Kidney epithelial cell (primary cell): ENCODE measurements around the gene DAPK1. TPM values are rescaled to one million over a fixed set of nuclear protein-coding genes. Genes with fewer than 3 reads are reported as not detected.
A peak's percentile ranks its signal among the peaks of the same experiment; 100 is the strongest.

Source experiments
- DNase-seq: peaks from one replicate; pipeline ENCODE4 v3.0.0-alpha.2; 2010; ENCODE audit warnings: low read depth
- H3K27me3 ChIP-seq: 2 replicates; pipeline ENCODE4 v1.6.0; 2011; ENCODE audit warnings: low read length; ENCODE audit not compliant: control insufficient read depth, insufficient read depth
- H3K36me3 ChIP-seq: 2 replicates; pipeline ENCODE4 v1.5.1; 2011; ENCODE audit warnings: low read length; ENCODE audit not compliant: control insufficient read depth, insufficient read depth
- H3K4me3 ChIP-seq: 2 replicates; pipeline ENCODE4 v1.5.1; 2011; ENCODE audit warnings: low read depth, mild to moderate bottlenecking, control low read depth, low read length
- total RNA-seq: library from RNA; depleted of rRNA; stranded (reverse); fragments of >200 nt; gene quantifications from 2 replicates; pipeline ENCODE4 v1.2.3, GENCODE V29; 2015
- TF ChIP-seq, protein P1 (sequence below): IDR thresholded peaks from 2 replicates; pipeline ENCODE4 v1.5.1; 2011; ENCODE audit warnings: mild to moderate bottlenecking, moderate library complexity, low read length, control low read depth, inconsistent platforms; ENCODE audit not compliant: insufficient read depth, poor library complexity, severe bottlenecking

The DAPK1 gene
- total RNA-seq, 1 donor from 2014 or later = 23.5 TPM

DNA sequence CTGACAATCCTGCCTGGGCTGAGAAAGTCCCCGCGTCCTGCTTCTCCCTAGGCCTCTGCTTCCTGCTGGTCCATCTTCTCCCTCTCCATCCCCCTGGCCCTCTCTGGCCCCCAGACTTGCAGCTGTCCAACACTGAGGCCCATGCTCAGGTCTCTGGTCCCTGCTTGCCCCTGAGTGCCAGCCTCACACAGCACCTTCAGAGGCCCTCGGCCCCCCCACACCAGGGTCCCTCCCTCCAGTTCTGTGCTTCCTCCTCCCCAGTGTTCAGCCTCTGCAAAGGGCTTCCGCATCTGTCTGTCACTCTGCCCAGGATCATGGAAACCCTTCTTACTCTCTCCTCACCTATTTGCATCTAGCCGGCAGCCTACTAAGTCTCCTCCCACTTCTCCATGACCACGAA, 165.9 kb downstream of the DAPK1 start:
- TF ChIP-seq, protein P1, sequence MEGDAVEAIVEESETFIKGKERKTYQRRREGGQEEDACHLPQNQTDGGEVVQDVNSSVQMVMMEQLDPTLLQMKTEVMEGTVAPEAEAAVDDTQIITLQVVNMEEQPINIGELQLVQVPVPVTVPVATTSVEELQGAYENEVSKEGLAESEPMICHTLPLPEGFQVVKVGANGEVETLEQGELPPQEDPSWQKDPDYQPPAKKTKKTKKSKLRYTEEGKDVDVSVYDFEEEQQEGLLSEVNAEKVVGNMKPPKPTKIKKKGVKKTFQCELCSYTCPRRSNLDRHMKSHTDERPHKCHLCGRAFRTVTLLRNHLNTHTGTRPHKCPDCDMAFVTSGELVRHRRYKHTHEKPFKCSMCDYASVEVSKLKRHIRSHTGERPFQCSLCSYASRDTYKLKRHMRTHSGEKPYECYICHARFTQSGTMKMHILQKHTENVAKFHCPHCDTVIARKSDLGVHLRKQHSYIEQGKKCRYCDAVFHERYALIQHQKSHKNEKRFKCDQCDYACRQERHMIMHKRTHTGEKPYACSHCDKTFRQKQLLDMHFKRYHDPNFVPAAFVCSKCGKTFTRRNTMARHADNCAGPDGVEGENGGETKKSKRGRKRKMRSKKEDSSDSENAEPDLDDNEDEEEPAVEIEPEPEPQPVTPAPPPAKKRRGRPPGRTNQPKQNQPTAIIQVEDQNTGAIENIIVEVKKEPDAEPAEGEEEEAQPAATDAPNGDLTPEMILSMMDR = no peak
- Histone ChIP-seq H3K36me3 (peaks cover 2% of the 10 kb centered on the region), H3K27me3 (no peaks in the 10 kb centered on the region), H3K4me3 (no peak overlapping the region)
- no peak for DNase-seq

DNA sequence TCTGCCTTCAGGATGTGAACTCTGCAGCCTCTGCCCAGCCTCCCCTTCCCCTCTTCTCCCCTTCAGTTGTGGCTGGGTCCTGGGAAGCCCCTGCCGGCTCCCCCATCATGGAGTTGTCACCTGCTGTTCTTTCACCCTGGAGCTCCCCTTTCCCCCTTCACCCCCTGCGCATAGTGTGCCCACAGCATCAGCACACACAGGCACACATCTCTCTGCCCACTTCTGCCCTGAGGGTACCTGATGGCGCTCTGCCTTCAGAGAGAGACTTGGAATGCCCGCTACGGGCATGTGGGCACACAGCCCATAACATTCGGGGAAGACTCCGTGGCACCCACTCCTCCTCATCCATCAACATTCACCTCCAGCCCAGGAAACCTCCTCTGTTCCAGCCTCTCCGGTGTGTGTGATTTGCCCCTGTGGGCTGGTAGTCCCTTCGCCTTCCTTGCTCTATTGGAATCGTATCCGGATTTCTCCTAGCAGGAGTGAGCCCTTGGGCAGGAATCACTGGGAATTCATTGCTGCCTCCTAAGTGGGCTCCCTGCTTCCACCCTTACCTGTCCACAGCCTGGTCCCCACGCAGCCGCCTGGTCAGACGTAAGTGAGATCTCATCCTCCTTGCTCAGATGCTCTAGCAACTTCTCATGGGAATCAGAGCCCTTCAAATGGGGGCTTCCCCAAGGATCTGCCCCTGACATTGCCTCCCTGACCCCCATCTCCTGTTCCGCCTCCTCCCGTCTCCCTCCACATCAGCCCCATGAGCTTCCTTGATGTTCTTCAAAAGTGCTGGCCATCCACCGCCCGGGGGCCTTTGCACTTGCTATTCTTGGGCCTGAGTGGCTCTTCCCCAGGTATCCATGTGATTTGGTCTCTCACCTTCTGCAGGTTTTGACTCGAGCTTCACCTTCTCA, 166.7 kb downstream of the DAPK1 start:
- TF ChIP-seq, protein P1 = no peak
- H3K27me3 ChIP-seq = no peaks in the 10 kb centered on the region

DNA sequence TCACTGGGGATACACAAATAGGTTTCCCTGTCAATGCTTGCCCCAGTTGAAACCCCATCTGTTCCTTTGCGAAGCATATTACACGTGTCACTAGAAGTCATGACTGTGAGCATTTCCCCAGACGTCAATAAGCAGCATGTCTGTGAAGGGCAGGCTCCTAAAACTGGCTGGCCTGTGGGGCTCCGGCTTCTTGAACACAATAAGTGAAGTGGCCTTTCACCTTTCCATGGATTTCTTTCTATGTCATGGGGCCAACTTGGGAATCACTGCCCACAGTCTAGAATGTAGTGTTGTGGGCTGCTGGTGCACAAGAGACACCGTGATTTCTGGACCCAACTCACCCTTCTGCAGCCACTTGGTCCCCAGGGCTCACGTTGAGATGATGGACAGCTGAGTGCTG, 167.8 kb downstream of the DAPK1 start:
- Histone ChIP-seq H3K27me3 (no peaks in the 10 kb centered on the region), H3K36me3 (peaks cover 2% of the 10 kb centered on the region), H3K4me3 (no peak overlapping the region)
- TF ChIP-seq, protein P1 = no peak
- no peak for DNase-seq

More for the DNA sequence above, 166.7 kb downstream of the DAPK1 start:
- Histone ChIP-seq H3K4me3 (no peak overlapping the region), H3K36me3 (peaks cover 2% of the 10 kb centered on the region)
- no peak for DNase-seq

DNA sequence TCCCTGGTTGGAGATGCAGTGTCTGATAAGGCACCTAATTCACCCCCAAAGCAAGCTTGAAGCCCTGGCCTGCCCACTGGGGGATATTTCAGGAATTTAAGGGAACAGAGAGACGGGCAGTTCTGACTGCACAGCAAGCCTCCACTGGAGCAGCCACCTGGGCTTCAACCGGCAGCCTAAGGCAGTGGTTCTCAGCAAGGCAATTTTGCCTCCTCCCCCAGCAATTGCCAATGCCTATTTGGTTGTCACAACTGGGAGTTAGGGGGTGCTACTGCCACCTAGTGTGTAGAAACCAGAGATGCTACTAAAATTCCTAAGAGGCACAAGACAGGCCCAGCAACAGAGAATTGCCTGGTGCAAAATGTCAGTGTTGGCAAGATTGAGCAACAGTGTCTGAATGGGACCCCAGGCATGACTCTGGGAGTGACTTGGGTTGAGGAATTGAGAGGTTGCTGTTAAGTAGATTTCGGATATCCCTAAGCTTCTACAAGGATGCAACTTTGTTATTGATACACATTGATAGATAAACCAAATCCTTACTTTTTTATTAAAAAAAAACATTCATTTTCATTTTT, 169.6 kb downstream of the DAPK1 start:
- no peak for DNase-seq
- H3K36me3 ChIP-seq = peaks cover 2% of the 10 kb centered on the region
- TF ChIP-seq, protein P1 = peak; percentile 14
- H3K27me3 ChIP-seq = no peaks in the 10 kb centered on the region
- H3K4me3 ChIP-seq = no peak overlapping the region

DNA sequence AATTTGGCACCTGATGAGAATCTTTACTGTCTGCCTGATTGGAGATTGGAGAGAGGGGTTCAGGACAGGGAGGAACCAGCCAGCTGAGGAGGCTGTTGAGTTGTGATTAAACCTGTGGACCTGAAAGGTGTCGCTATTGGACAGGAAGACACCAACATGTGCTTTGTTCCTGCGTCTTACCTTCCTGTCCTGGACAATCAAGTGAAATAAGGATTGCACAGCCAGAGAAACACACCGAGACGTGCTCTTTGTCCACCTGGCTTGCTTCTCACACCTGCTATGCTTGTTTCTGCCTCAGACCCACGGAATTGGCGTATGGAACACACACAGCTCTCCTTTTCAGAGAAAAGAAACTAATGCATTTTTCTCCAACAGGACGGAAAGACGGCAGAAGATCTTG, 170.6 kb downstream of the DAPK1 start:
- H3K36me3 ChIP-seq = peaks cover 2% of the 10 kb centered on the region

More for the DNA sequence above, 170.6 kb downstream of the DAPK1 start:
- no peak for DNase-seq
- TF ChIP-seq, protein P1 = no peak
- H3K4me3 ChIP-seq = no peak overlapping the region
- no peaks in the 10 kb centered on the region for H3K27me3 ChIP-seq
